ENCODE data around the gene IFIT3. TPM values are rescaled to one million over a fixed set of nuclear protein-coding genes. Genes with fewer than 3 reads are reported as not detected.

Gene IFIT3
- total RNA-seq, 1 donor from 2014 or later = 1.9 TPM

- intact Hi-C loops (cut with DNase I) = no loop called here
- H3K4me3 ChIP-seq = peak overlapping the region; percentile 42 to 60
- no peaks in the 10 kb centered on the region for H3K9me3 ChIP-seq
- no peak for TF ChIP-seq CTCF (IDR thresholded peaks at IDR 0.05)
- H3K36me3 ChIP-seq = no peaks in the 10 kb centered on the region
- no peak for DNase-seq (ENCODE audit: low spot score in 2 of 2)
- peak overlapping the region; percentile 66 to 72 for H3K27ac ChIP-seq
- H3K27me3 ChIP-seq = no peaks in the 10 kb centered on the region
- peaks cover 6 to 29% of the 10 kb centered on the region in 2 donors for H3K4me1 ChIP-seq
Measured at GRCh38 chr10:89332123-89332633, 4.4 kb downstream of the IFIT3 start.

- H3K9me3 ChIP-seq = no peaks in the 10 kb centered on the region
- H3K4me1 ChIP-seq = peaks cover 6 to 16% of the 10 kb centered on the region in 2 donors
- DNase-seq (ENCODE audit: low spot score in 2 of 2) = no peak
- intact Hi-C loops (cut with DNase I) = no loop called here
- no peaks in the 10 kb centered on the region for H3K27me3 ChIP-seq
- H3K4me3 ChIP-seq = no peak overlapping the region
- H3K36me3 ChIP-seq = peaks cover 12 to 20% of the 10 kb centered on the region in 2 donors
- TF ChIP-seq CTCF (IDR thresholded peaks at IDR 0.05) = no peak
- H3K27ac ChIP-seq = no peak overlapping the region
Measured at GRCh38 chr10:89335226-89335625, 7.4 kb downstream of the IFIT3 start.

- Histone ChIP-seq H3K27ac (no peak overlapping the region), H3K36me3 (peaks cover 12 to 20% of the 10 kb centered on the region in 2 donors)
Measured at GRCh38 chr10:89336241-89336640, 8.4 kb downstream of the IFIT3 start.

GRCh38 chr10:89337484-89337883, 9.7 kb downstream of the IFIT3 start:
- no peak for DNase-seq (ENCODE audit: low spot score in 2 of 2)
- intact Hi-C loops (cut with DNase I) = no loop called here
- H3K9me3 ChIP-seq = no peaks in the 10 kb centered on the region
- peaks cover 12 to 20% of the 10 kb centered on the region in 2 donors for H3K36me3 ChIP-seq
- peaks cover 6 to 11% of the 10 kb centered on the region in 2 donors for H3K4me1 ChIP-seq
- no peak overlapping the region for H3K4me3 ChIP-seq
- H3K27me3 ChIP-seq = no peaks in the 10 kb centered on the region
- no peak for TF ChIP-seq CTCF (IDR thresholded peaks at IDR 0.05)
- no peak overlapping the region for H3K27ac ChIP-seq

More at GRCh38 chr10:89336241-89336640, 8.4 kb downstream of the IFIT3 start:
- no peaks in the 10 kb centered on the region for H3K27me3 ChIP-seq
- intact Hi-C loops (cut with DNase I) = no loop called here
- H3K4me1 ChIP-seq = peaks cover 6 to 14% of the 10 kb centered on the region in 2 donors
- no peak for DNase-seq (ENCODE audit: low spot score in 2 of 2)
- TF ChIP-seq CTCF (IDR thresholded peaks at IDR 0.05) = no peak
- H3K4me3 ChIP-seq = no peak overlapping the region
- H3K9me3 ChIP-seq = no peaks in the 10 kb centered on the region

GRCh38 chr10:89338713-89339112, 10.9 kb downstream of the IFIT3 start:
- no peak overlapping the region for H3K4me3 ChIP-seq
- no peak overlapping the region for H3K27ac ChIP-seq
- no peaks in the 10 kb centered on the region for H3K9me3 ChIP-seq
- no peak for TF ChIP-seq CTCF (IDR thresholded peaks at IDR 0.05)
- peaks cover 12 to 20% of the 10 kb centered on the region in 2 donors for H3K36me3 ChIP-seq
- H3K4me1 ChIP-seq = peaks cover 4% of the 10 kb centered on the region in 2 donors
- no peak for DNase-seq (ENCODE audit: low spot score in 2 of 2)
- H3K27me3 ChIP-seq = no peaks in the 10 kb centered on the region
- intact Hi-C loops (cut with DNase I) = no loop called here

- Histone ChIP-seq H3K27ac (no peak overlapping the region), H3K4me1 (no peaks in the 10 kb centered on the region), H3K9me3 (no peaks in the 10 kb centered on the region), H3K36me3 (peaks cover 12 to 20% of the 10 kb centered on the region in 2 donors), H3K27me3 (no peaks in the 10 kb centered on the region), H3K4me3 (no peak overlapping the region)
- no peak for DNase-seq (ENCODE audit: low spot score in 2 of 2)
- no peak for TF ChIP-seq CTCF (IDR thresholded peaks at IDR 0.05)
- intact Hi-C loops (cut with DNase I) = no loop called here
Measured at GRCh38 chr10:89339875-89340274, 12.1 kb downstream of the IFIT3 start.

Measured in ascending aorta (tissue), 2 donors.